CD8-positive, alpha-beta memory T cell (primary cell): Measurements from ENCODE around the gene HSPG2. TPM values are rescaled to one million over a fixed set of nuclear protein-coding genes. Genes with fewer than 3 reads are reported as not detected.
"Not testable (repeated sequence)": the region's sequence is repeated elsewhere in the genome, so short reads cannot be mapped to it uniquely, and the experiment has no call there.

Experiments
- CTCF ChIA-PET: fragments of 350-600 bp; sonication (Branson Sonifier 250); formaldehyde crosslinking; loops from one replicate; lab custom pipeline; 2021; ENCODE audit warnings: antibody characterized with exemption; lab: Charles Lee
- POLR2A ChIA-PET: fragments of 350-600 bp; sonication (Branson Sonifier 250); formaldehyde crosslinking; loops from one replicate; lab custom pipeline; 2021; ENCODE audit warnings: antibody characterized with exemption; lab: Charles Lee
- DNase-seq, 5 donors: peaks; one replicate each; pipeline versions ENCODE4 v3.0.0 to v3.0.0-alpha.2; 2020 to 2022; ENCODE audit warnings: mixed read lengths in 1 of 5
- H3K27ac ChIP-seq: one replicate; pipeline ENCODE4 v1.7.0; 2013; ENCODE audit warnings: low read depth, mild to moderate bottlenecking, low read length, moderate library complexity
- H3K27me3 ChIP-seq: 2 replicates; pipeline ENCODE4 v1.7.0; 2013; ENCODE audit warnings: low read length, mild to moderate bottlenecking; ENCODE audit not compliant: insufficient read depth, poor library complexity, severe bottlenecking
- H3K36me3 ChIP-seq: 2 replicates; pipeline ENCODE4 v1.7.0; 2013; ENCODE audit warnings: mild to moderate bottlenecking, low read length, moderate library complexity; ENCODE audit not compliant: insufficient read depth
- H3K4me1 ChIP-seq: 2 replicates; pipeline ENCODE4 v1.7.0; 2013; ENCODE audit warnings: mild to moderate bottlenecking, low read length, moderate library complexity; ENCODE audit not compliant: insufficient read depth
- H3K4me3 ChIP-seq: 2 replicates; pipeline ENCODE4 v1.7.0; 2013; ENCODE audit warnings: mild to moderate bottlenecking, low read length
- H3K9me3 ChIP-seq: 2 replicates; pipeline ENCODE4 v1.7.0; 2013; ENCODE audit warnings: mild to moderate bottlenecking, low read length
- H3K27ac Mint-ChIP-seq, 8 donors: one replicate each; pipeline ENCODE4 v1.8.0; 2020 to 2021; ENCODE audit warnings: mixed read lengths in 8 of 8, mild to moderate bottlenecking in 6 of 8, inconsistent platforms in 3 of 8, moderate library complexity in 3 of 8
- H3K27me3 Mint-ChIP-seq, 2 donors: one replicate each; pipeline ENCODE4 v1.8.0; 2020 to 2021; ENCODE audit warnings: mixed read lengths in 2 of 2, mild to moderate bottlenecking in 1 of 2, moderate library complexity in 1 of 2
- H3K36me3 Mint-ChIP-seq, 3 donors: one replicate each; pipeline ENCODE4 v1.8.0; 2020 to 2021; ENCODE audit warnings: mixed read lengths in 3 of 3, inconsistent platforms in 1 of 3, mild to moderate bottlenecking in 1 of 3
- H3K4me1 Mint-ChIP-seq, 3 donors: one replicate each; pipeline ENCODE4 v1.8.0; 2020 to 2021; ENCODE audit warnings: mixed read lengths in 3 of 3, inconsistent platforms in 1 of 3, mild to moderate bottlenecking in 1 of 3
- H3K4me3 Mint-ChIP-seq, 7 donors: one replicate each; pipeline ENCODE4 v1.8.0; 2020 to 2021; ENCODE audit warnings: mixed read lengths in 7 of 7, mild to moderate bottlenecking in 6 of 7, moderate library complexity in 4 of 7, inconsistent platforms in 2 of 7
- H3K9me3 Mint-ChIP-seq, 5 donors: one replicate each; pipeline ENCODE4 v1.8.0; 2020 to 2022; ENCODE audit warnings: mixed read lengths in 5 of 5, mild to moderate bottlenecking in 3 of 5, moderate library complexity in 2 of 5, inconsistent platforms in 1 of 5
- polyA plus RNA-seq: library from polyadenylated mRNA; unstranded; fragments of 300-500 nt; fragmentation: Illumina TruSeq; gene quantifications from one replicate; pipeline ENCODE4 v1.2.3, GENCODE V29; 2021
- total RNA-seq, 2 experiments: library from RNA; stranded (reverse); gene quantifications; one replicate each; pipeline ENCODE4 v1.2.3, GENCODE V29; 2021

The HSPG2 gene
- under 1 TPM; 0.24 to 0.72 TPM for total RNA-seq
- polyA plus RNA-seq, result not detected

DNA sequence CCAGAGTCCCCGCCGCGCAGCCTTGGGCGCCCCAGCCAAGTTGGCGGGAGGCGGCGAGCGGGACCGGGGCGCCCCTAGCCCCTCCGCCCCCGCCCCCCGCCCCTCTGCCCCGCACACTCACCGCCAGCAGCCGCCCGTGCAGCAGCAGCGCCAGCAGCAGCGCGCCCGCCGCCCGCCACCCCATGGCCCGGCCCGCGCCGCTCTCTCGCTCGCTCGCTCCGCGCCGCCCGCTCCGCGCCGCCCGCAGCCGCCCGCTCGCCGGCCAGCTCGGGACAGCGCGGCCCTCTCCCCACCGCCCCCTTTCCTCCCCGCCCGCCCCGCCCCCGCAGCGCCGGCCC, at the start of gene HSPG2:
HSPG2 (minus strand) TSS at position 277 of the 338 bp plus-strand sequence; CDS start at position 184, 93 bp downstream.
- Histone ChIP-seq H3K4me1 (peaks cover 19% of the 10 kb centered on the region), H3K27ac (peak within 1 kb of the TSS; percentile 58), H3K27me3 (no peaks in the 10 kb centered on the region), H3K4me3 (peak within 1 kb of the TSS; percentile 58), H3K36me3 (no peaks in the 10 kb centered on the region), H3K9me3 (no peaks in the 10 kb centered on the region)
- H3K36me3 Mint-ChIP-seq, result peaks cover 0 to 4% (median 0%) of the 10 kb centered on the region in 3 donors
- peaks cover 7 to 26% of the 10 kb centered on the region in 2 donors for H3K27me3 Mint-ChIP-seq
- peak within 1 kb of the TSS; percentile 83 to 93 (median 87) for H3K4me3 Mint-ChIP-seq
- peaks cover 6 to 20% (median 8%) of the 10 kb centered on the region in 3 donors for H3K4me1 Mint-ChIP-seq
- H3K9me3 Mint-ChIP-seq, result peaks cover 0 to 4% (median 0%) of the 10 kb centered on the region in 5 donors
- POLR2A ChIA-PET, result no interaction called here
- CTCF ChIA-PET, result no interaction called here
- peak within 1 kb of the TSS in 5 of 8 donors; percentile 12 to 86 (median 58) for H3K27ac Mint-ChIP-seq
- no peak for DNase-seq

DNA sequence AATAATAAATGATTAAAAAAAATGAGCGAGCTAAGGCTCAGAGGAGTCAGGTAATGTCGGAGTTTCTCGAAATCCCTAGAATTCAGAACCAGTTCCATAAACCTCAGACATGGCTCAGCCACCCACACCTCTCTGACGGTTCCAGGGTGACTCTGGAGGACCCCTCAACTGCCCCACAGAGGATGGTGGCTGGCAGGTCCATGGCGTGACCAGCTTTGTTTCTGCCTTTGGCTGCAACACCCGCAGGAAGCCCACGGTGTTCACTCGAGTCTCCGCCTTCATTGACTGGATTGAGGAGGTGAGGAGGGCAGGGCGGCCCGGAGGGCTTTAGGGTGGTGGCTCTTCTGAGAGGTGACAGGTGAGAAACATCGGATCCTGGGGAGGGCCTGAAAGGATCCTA, 49.3 kb upstream of the HSPG2 start:
- H3K27ac Mint-ChIP-seq, DNase-seq, H3K9me3 ChIP-seq, H3K4me3 Mint-ChIP-seq, H3K4me1 ChIP-seq, H3K27ac ChIP-seq, H3K9me3 Mint-ChIP-seq, H3K27me3 Mint-ChIP-seq, H3K27me3 ChIP-seq, CTCF ChIA-PET, H3K4me3 ChIP-seq, H3K4me1 Mint-ChIP-seq, H3K36me3 ChIP-seq, POLR2A ChIA-PET, H3K36me3 Mint-ChIP-seq: not testable (repeated sequence)

DNA sequence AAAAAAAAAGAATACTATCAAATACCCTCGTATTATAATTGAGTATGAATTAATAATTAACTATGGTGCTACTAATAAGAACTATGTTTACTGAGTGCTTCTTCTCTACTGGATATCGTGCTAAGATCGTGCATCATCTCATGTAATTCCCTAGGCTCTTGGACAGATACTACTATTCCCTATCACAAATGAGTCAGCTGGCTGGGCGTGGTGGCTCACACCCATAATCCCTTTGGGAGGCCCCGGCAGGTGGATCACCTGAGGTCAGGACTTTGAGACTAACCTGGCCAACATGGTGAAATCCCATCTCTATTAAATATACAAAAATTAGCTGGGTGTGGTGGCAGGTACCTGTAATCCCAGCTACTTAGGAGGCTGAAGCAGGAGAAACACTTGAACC, 48.8 kb upstream of the HSPG2 start:
- H3K9me3 ChIP-seq, POLR2A ChIA-PET, H3K36me3 Mint-ChIP-seq, DNase-seq, H3K4me1 ChIP-seq, H3K27me3 Mint-ChIP-seq, H3K4me3 ChIP-seq, H3K27me3 ChIP-seq, H3K27ac ChIP-seq, H3K9me3 Mint-ChIP-seq, H3K36me3 ChIP-seq, CTCF ChIA-PET, H3K4me3 Mint-ChIP-seq, H3K27ac Mint-ChIP-seq, H3K4me1 Mint-ChIP-seq: not testable (repeated sequence)

DNA sequence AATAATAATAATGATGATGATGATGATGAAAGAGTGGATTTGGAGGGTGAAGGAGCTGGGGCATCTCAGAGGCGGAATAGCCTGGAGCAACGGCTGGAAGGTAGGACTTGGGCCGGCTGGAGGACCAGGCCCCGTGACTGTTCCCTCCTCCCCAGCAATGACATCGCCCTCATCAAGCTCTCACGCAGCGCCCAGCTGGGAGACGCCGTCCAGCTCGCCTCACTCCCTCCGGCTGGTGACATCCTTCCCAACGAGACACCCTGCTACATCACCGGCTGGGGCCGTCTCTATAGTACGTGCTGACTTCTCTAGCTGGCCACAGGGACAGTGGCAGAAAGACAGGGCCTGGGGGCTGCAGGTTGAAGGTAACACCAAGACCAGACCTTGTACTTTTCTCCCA, 46.4 kb upstream of the HSPG2 start:
- H3K27me3 ChIP-seq, H3K36me3 Mint-ChIP-seq, H3K9me3 ChIP-seq, H3K4me3 Mint-ChIP-seq, POLR2A ChIA-PET, DNase-seq, H3K36me3 ChIP-seq, H3K27me3 Mint-ChIP-seq, H3K4me3 ChIP-seq, H3K4me1 ChIP-seq, H3K4me1 Mint-ChIP-seq, CTCF ChIA-PET, H3K9me3 Mint-ChIP-seq, H3K27ac ChIP-seq: not testable (repeated sequence)
- H3K27ac Mint-ChIP-seq, result peak overlapping the region in 1 of 8 donors; percentile 88

DNA sequence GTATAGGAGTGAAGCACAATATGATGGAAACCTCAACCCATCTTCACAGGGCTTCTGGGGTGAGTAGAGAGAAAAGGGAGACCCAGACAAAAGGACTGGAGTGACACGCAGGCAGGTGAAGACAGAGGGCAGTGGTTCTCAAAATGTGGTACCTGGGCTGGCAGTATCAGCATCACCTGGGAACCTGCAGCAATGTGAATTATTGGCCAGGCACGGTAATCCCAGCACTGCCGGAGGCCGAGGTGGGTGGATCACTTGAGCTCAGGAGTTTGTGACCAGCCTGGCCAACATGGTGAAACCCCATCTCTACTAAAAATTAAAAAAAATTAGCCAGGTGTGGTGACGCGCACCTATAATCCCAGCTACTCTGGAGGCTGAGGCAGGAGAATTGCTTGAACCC, 45.0 kb upstream of the HSPG2 start:
- H3K4me3 ChIP-seq, POLR2A ChIA-PET, H3K9me3 Mint-ChIP-seq, H3K36me3 Mint-ChIP-seq, H3K4me1 Mint-ChIP-seq, H3K4me3 Mint-ChIP-seq, H3K36me3 ChIP-seq, DNase-seq, H3K27ac ChIP-seq, H3K27me3 ChIP-seq, H3K9me3 ChIP-seq, H3K27ac Mint-ChIP-seq, H3K27me3 Mint-ChIP-seq, H3K4me1 ChIP-seq: not testable (repeated sequence)
- CTCF ChIA-PET, result interaction anchor here (0.7 kb wide), 1 partner anchor 283 kb away, joined by 3 read pairs; no protein-coding TSS in a partner anchor

DNA sequence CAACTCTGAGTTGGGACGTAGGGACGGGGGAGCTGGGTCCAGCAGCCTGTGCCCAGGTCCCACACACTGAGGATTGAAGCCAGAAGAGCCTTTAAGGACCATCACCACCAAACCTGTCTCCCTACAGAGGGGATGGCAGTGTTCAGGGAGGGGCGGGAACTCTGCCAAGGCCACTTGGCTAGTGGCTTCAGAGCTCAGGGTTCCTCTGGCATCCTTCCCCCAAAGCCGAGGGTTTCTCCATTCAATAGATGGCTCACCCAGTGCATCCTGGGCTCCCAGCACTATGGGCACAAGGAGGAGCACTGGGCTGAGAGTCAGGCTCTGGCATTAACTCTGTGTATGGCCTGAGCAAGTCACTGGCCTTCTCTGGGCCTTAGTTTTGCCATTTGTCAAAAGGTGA, 44.1 kb upstream of the HSPG2 start:
- H3K36me3 Mint-ChIP-seq, H3K27me3 ChIP-seq, H3K4me1 Mint-ChIP-seq, H3K9me3 Mint-ChIP-seq, H3K4me3 Mint-ChIP-seq, H3K27ac Mint-ChIP-seq, H3K36me3 ChIP-seq, H3K9me3 ChIP-seq, H3K4me3 ChIP-seq, DNase-seq, POLR2A ChIA-PET, H3K4me1 ChIP-seq, H3K27ac ChIP-seq, H3K27me3 Mint-ChIP-seq: not testable (repeated sequence)
- CTCF ChIA-PET, result interaction anchor here (0.7 kb wide), 1 partner anchor 282 kb away, joined by 3 read pairs; no protein-coding TSS in a partner anchor

DNA sequence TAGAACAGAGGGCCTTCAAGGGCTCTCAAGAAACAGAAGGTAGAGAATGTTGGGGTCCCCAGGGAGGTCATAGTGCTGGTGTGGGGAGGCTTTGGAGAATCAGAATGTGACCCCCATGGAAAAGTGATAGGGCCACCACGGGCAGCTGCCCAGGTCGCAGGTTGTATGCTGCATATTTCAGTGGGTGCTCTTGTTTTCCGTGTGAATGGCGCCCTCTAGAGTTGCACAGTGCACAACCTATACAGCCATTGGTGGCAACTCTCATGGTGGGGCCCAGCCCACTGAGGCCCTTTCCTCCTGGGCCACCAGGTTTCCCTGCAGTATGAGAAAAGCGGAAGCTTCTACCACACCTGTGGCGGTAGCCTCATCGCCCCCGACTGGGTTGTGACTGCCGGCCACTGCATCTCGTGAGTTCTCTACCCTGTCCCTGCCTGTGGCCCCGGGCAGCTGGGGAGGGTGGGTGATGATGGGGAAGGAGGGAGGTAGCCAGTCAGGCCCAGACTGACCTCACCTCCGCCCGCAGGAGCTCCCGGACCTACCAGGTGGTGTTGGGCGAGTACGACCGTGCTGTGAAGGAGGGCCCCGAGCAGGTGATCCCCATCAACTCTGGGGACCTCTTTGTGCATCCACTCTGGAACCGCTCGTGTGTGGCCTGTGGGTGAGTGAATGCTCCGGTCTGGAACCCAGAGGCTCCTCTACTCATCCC, 43.6 kb upstream of the HSPG2 start:
- H3K27ac ChIP-seq, H3K27me3 Mint-ChIP-seq, H3K9me3 Mint-ChIP-seq, H3K4me3 Mint-ChIP-seq, CTCF ChIA-PET, H3K36me3 Mint-ChIP-seq, POLR2A ChIA-PET, DNase-seq, H3K36me3 ChIP-seq, H3K4me3 ChIP-seq, H3K4me1 ChIP-seq, H3K9me3 ChIP-seq, H3K27me3 ChIP-seq, H3K27ac Mint-ChIP-seq, H3K4me1 Mint-ChIP-seq: not testable (repeated sequence)

DNA sequence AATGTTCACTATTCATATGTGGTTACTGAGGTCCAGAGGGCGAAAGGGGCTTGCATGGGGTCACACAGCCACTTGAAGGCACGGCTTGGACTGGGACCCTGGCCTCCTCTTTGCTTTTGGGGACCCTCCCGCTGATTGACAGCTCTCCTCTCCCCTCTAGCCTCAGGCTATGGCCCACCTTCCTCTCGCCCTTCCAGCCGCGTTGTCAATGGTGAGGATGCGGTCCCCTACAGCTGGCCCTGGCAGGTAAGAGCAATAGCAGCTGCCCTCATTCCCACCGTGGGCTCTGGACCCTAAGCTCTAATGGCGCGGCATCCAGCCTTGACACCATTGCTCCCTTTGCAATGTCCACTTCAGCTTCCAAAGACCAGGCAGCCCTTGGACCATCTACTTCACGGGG, 41.1 kb upstream of the HSPG2 start:
- H3K36me3 Mint-ChIP-seq, H3K27me3 Mint-ChIP-seq, H3K4me3 ChIP-seq, H3K9me3 Mint-ChIP-seq, CTCF ChIA-PET, POLR2A ChIA-PET, H3K27me3 ChIP-seq, H3K27ac ChIP-seq, H3K4me3 Mint-ChIP-seq, H3K27ac Mint-ChIP-seq, DNase-seq, H3K9me3 ChIP-seq, H3K4me1 Mint-ChIP-seq, H3K36me3 ChIP-seq, H3K4me1 ChIP-seq: not testable (repeated sequence)
